OCI-LY7 (cell line): Measurements from ENCODE around the gene PRKAG2. TPM values are rescaled to one million over a fixed set of nuclear protein-coding genes. Genes with fewer than 3 reads are reported as not detected.

Experiments
- BruUV-seq: library from RNA; stranded (reverse); fragments of 400-500 nt; replicated peaks from 2 replicates; lab custom pipeline; 2021; lab: Mats Ljungman, UMichigan
- CTCF ChIA-PET: fragments of 300-600 bp; sonication (Branson Sonifier 250); formaldehyde crosslinking; loops from one replicate; lab custom pipeline; 2022; ENCODE audit warnings: antibody characterized with exemption; ENCODE audit not compliant: unreplicated experiment; lab: Charles Lee
- POLR2A ChIA-PET: fragments of 300-600 bp; sonication (Branson Sonifier 250); formaldehyde crosslinking; loops from one replicate; lab custom pipeline; 2022; ENCODE audit warnings: antibody characterized with exemption; lab: Charles Lee
- DNase-seq: peaks from one replicate; pipeline ENCODE4 v3.0.0-alpha.2; 2015; ENCODE audit warnings: low spot score
- H2AFZ ChIP-seq: fragments of 200-600 bp; sonication (generic), shearing (Covaris generic); 2 replicates; pipeline ENCODE4 v1.6.1; 2014; ENCODE audit warnings: mild to moderate bottlenecking, antibody characterized with exemption, low read length, moderate library complexity
- H3K27ac ChIP-seq: fragments of 200-600 bp; sonication (generic); 2 replicates; pipeline ENCODE4 v1.5.1; 2014; ENCODE audit warnings: mixed run types, low read depth, mild to moderate bottlenecking, moderate library complexity, low read length, inconsistent platforms; ENCODE audit not compliant: poor library complexity, severe bottlenecking
- H3K36me3 ChIP-seq: fragments of 200-600 bp; sonication (generic); 2 replicates; pipeline ENCODE4 v1.6.1; 2014; ENCODE audit warnings: mild to moderate bottlenecking, antibody characterized with exemption, low read length, moderate library complexity, mixed read lengths; ENCODE audit not compliant: insufficient read depth
- H3K4me1 ChIP-seq: fragments of 200-600 bp; sonication (generic); 2 replicates; pipeline ENCODE4 v1.5.1; 2014; ENCODE audit warnings: mild to moderate bottlenecking, low read length; ENCODE audit not compliant: insufficient read depth, poor library complexity, severe bottlenecking
- H3K4me2 ChIP-seq: fragments of 200-600 bp; sonication (generic); 2 replicates; pipeline ENCODE4 v1.6.1; 2014; ENCODE audit warnings: mild to moderate bottlenecking, low read length
- H3K4me3 ChIP-seq: fragments of 200-600 bp; sonication (generic); 2 replicates; pipeline ENCODE4 v1.5.1; 2014; ENCODE audit warnings: mild to moderate bottlenecking, low read depth, low read length; ENCODE audit not compliant: poor library complexity, severe bottlenecking
- H3K79me2 ChIP-seq: fragments of 200-600 bp; sonication (generic); 2 replicates; pipeline ENCODE4 v1.6.1; 2016; ENCODE audit warnings: low read depth, mild to moderate bottlenecking, low read length, moderate library complexity, mixed read lengths; ENCODE audit not compliant: insufficient read depth
- H3K9me2 ChIP-seq: fragments of 200-600 bp; sonication (generic); 2 replicates; pipeline ENCODE4 v1.6.1; 2016; ENCODE audit warnings: mild to moderate bottlenecking, low read length, mixed read lengths; ENCODE audit not compliant: insufficient read depth
- H3K9me3 ChIP-seq: fragments of 200-600 bp; sonication (generic); 2 replicates; pipeline ENCODE4 v1.6.1; 2014; ENCODE audit warnings: mild to moderate bottlenecking, mixed run types, low read length, mixed read lengths
- H4K20me1 ChIP-seq: fragments of 200-600 bp; sonication (generic); 2 replicates; pipeline ENCODE4 v1.6.1; 2014; ENCODE audit warnings: mild to moderate bottlenecking, antibody characterized with exemption, low read length, moderate library complexity, mixed read lengths; ENCODE audit not compliant: insufficient read depth
- CTCF ChIP-seq: fragments of 200-600 bp; sonication (generic); conservative IDR thresholded peaks from 2 replicates; pipeline ENCODE4 v1.5.1; 2014; ENCODE audit warnings: mild to moderate bottlenecking, antibody characterized with exemption, low read length, moderate library complexity, mixed read lengths
- EZH2phosphoT487 ChIP-seq: fragments of 200-600 bp; sonication (generic); IDR thresholded peaks from 2 replicates; pipeline ENCODE4 v1.6.1; 2018; ENCODE audit warnings: low read depth, borderline replicate concordance, mild to moderate bottlenecking, mixed run types, antibody characterized with exemption, low read length, moderate library complexity, mixed read lengths
- intact Hi-C: fragments of 100-400 bp; cut with micrococcal nuclease; formaldehyde crosslinking; loops from one replicate; pipeline ENCODE4 v1.10.0; 2022; ENCODE audit not compliant: unreplicated experiment
- total RNA-seq, 2 experiments: library from RNA; depleted of rRNA in 1 of 2; stranded (reverse); fragments of >200 nt in 1 of 2; shearing (Covaris generic) in 1 of 2; gene quantifications; 2 replicates each; pipeline ENCODE4 v1.2.3, GENCODE V29; 2014 to 2022

Gene PRKAG2
- total RNA-seq, 2 experiments from 2014 or later, result 1.2 to 5.1 TPM

- POLR2A ChIA-PET, result interaction anchor here (0.6 kb wide), 1 partner anchor 82 kb away, joined by 3 read pairs; no protein-coding TSS in a partner anchor
- Histone ChIP-seq H4K20me1 (no peaks in the 10 kb centered on the region), H3K9me2 (no peaks in the 10 kb centered on the region), H3K4me1 (no peaks in the 10 kb centered on the region), H3K9me3 (no peaks in the 10 kb centered on the region), H2AFZ (no peak overlapping the region), H3K36me3 (no peaks in the 10 kb centered on the region), H3K4me2 (no peak overlapping the region), H3K79me2 (no peaks in the 10 kb centered on the region), H3K27ac (no peak overlapping the region), H3K4me3 (no peak overlapping the region)
- intact Hi-C loops, result no loop called here
- TF ChIP-seq CTCF, result no peak
- no peak for TF ChIP-seq EZH2phosphoT487
- CTCF ChIA-PET, result no interaction called here
- DNase-seq, result no peak
- BruUV-seq, result no TSS peak
These were observed 22.8 kb upstream of the PRKAG2 start for GRCh38 chr7:151899513-151900360.

GRCh38 chr7:151897951-151898686, 21.2 kb upstream of the PRKAG2 start:
- no peak for DNase-seq

More at GRCh38 chr7:151897951-151898686, 21.2 kb upstream of the PRKAG2 start:
- ChIA-PET CTCF (no interaction called here), POLR2A (no interaction called here)
- Histone ChIP-seq H3K9me2 (no peaks in the 10 kb centered on the region), H2AFZ (no peak overlapping the region), H3K4me3 (no peak overlapping the region), H4K20me1 (no peaks in the 10 kb centered on the region), H3K27ac (no peak overlapping the region), H3K9me3 (no peaks in the 10 kb centered on the region), H3K36me3 (no peaks in the 10 kb centered on the region), H3K79me2 (no peaks in the 10 kb centered on the region), H3K4me1 (no peaks in the 10 kb centered on the region), H3K4me2 (no peak overlapping the region)
- no TSS peak for BruUV-seq
- TF ChIP-seq CTCF (no peak), EZH2phosphoT487 (no peak)
- intact Hi-C loops, result no loop called here
